Neural cell (in vitro differentiated cells): ENCODE results near the gene CSPG4. TPM values are rescaled to one million over a fixed set of nuclear protein-coding genes. Genes with fewer than 3 reads are reported as not detected.
"Not testable (repeated sequence)": the region's sequence is repeated elsewhere in the genome, so short reads cannot be mapped to it uniquely, and the experiment has no call there.

Source experiments
- H2AFZ ChIP-seq: fragments of 200-600, 300-800 bp; sonication (generic), shearing (Covaris generic); 2 replicates; pipeline ENCODE4 v1.6.0; 2014; ENCODE audit warnings: low read depth, mild to moderate bottlenecking, antibody characterized with exemption, low read length, moderate library complexity
- H3F3A ChIP-seq: fragments of 200-600 bp; shearing (Covaris generic); 2 replicates; pipeline ENCODE4 v1.6.1; 2016; ENCODE audit warnings: mild to moderate bottlenecking, moderate library complexity, mixed read lengths, antibody characterized with exemption, low read length; ENCODE audit not compliant: insufficient read depth, poor library complexity, severe bottlenecking
- H3K27ac ChIP-seq: fragments of 200-600, 300-800 bp; sonication (generic), shearing (Covaris generic); 2 replicates; pipeline ENCODE4 v1.5.1; 2014; ENCODE audit warnings: mild to moderate bottlenecking, low read length, moderate library complexity
- H3K27me3 ChIP-seq: fragments of 300-800, 200-600 bp; sonication (generic), shearing (Covaris generic); 2 replicates; pipeline ENCODE4 v1.6.0; 2014; ENCODE audit warnings: mild to moderate bottlenecking, low read depth, low read length, moderate library complexity; ENCODE audit not compliant: insufficient read depth
- H3K36me3 ChIP-seq: fragments of 300-800, 200-600 bp; sonication (generic), shearing (Covaris generic); 2 replicates; pipeline ENCODE4 v1.5.1; 2014; ENCODE audit warnings: mild to moderate bottlenecking, antibody characterized with exemption, low read length, moderate library complexity; ENCODE audit not compliant: insufficient read depth
- H3K4me2 ChIP-seq: fragments of 300-800, 200-600 bp; sonication (generic), shearing (Covaris generic); 2 replicates; pipeline ENCODE4 v1.6.0; 2014; ENCODE audit warnings: mild to moderate bottlenecking, low read length
- H3K4me3 ChIP-seq: fragments of 300-800, 200-600 bp; sonication (generic), shearing (Covaris generic); 2 replicates; pipeline ENCODE4 v1.5.1; 2014; ENCODE audit warnings: mild to moderate bottlenecking, low read length, moderate library complexity
- H3K79me2 ChIP-seq: fragments of 200-600 bp; shearing (Covaris generic); replicated peaks from 2 replicates; pipeline ENCODE4 v1.6.0; 2014; ENCODE audit warnings: mild to moderate bottlenecking, low read length, moderate library complexity; ENCODE audit not compliant: insufficient read depth
- H3K9ac ChIP-seq: fragments of 300-800, 200-600 bp; sonication (generic), shearing (Covaris generic); 2 replicates; pipeline ENCODE4 v1.6.1; 2016; ENCODE audit warnings: mild to moderate bottlenecking, low read length, mixed read lengths
- H3K9me2 ChIP-seq: fragments of 200-600 bp; shearing (Covaris generic); 2 replicates; pipeline ENCODE4 v1.6.1; 2016; ENCODE audit warnings: mild to moderate bottlenecking, low read length, mixed read lengths; ENCODE audit not compliant: insufficient read depth
- H3K9me3 ChIP-seq: fragments of 200-600, 300-800 bp; sonication (generic), shearing (Covaris generic); 2 replicates; pipeline ENCODE4 v1.6.1; 2016; ENCODE audit warnings: mild to moderate bottlenecking, mixed run types, low read length, moderate library complexity, mixed read lengths
- H4K20me1 ChIP-seq: fragments of 200-600 bp; shearing (Covaris generic); 2 replicates; pipeline ENCODE4 v1.6.1; 2016; ENCODE audit warnings: mild to moderate bottlenecking, mixed run types; ENCODE audit not compliant: insufficient read depth
- EP300 ChIP-seq: fragments of 450-650 bp; conservative IDR thresholded peaks from 2 replicates; pipeline ENCODE4 v1.6.1; 2014; ENCODE audit warnings: antibody characterized with exemption, mild to moderate bottlenecking, moderate library complexity; ENCODE audit not compliant: poor library complexity, severe bottlenecking
- EZH2 ChIP-seq: fragments of 200-600, 300-800 bp; shearing (Covaris generic), sonication (generic); IDR thresholded peaks from 2 replicates; pipeline ENCODE4 v1.6.1; 2014; ENCODE audit warnings: antibody characterized with exemption, low read length, borderline replicate concordance, mild to moderate bottlenecking; ENCODE audit not compliant: insufficient read depth, poor library complexity, severe bottlenecking
- MXI1 ChIP-seq: fragments of 450-650 bp; conservative IDR thresholded peaks from 2 replicates; pipeline ENCODE4 v1.6.1; 2014; ENCODE audit warnings: antibody characterized with exemption, mild to moderate bottlenecking; ENCODE audit not compliant: poor library complexity, severe bottlenecking
- POLR2AphosphoS5 ChIP-seq: IDR thresholded peaks from 2 replicates; pipeline ENCODE4 v1.6.1; 2012
- RAD21 ChIP-seq: fragments of 450-650 bp; conservative IDR thresholded peaks from 2 replicates; pipeline ENCODE4 v1.6.1; 2014; ENCODE audit warnings: antibody characterized with exemption, mild to moderate bottlenecking, moderate library complexity
- TAF1 ChIP-seq: IDR thresholded peaks from 2 replicates; pipeline ENCODE4 v1.6.1; 2012; ENCODE audit warnings: low read depth
- polyA plus RNA-seq: library from polyadenylated mRNA; depleted of rRNA; stranded (reverse); fragments of >200 nt; gene quantifications from 2 replicates; pipeline ENCODE4 v1.2.3, GENCODE V29; 2014
- TF ChIP-seq, protein P1 (sequence below): fragments of 450-650 bp; IDR thresholded peaks from 2 replicates; pipeline ENCODE4 v1.5.1; 2014; ENCODE audit warnings: antibody characterized with exemption, mild to moderate bottlenecking, moderate library complexity; ENCODE audit not compliant: poor library complexity, severe bottlenecking

The CSPG4 gene
- polyA plus RNA-seq, 1 donor from 2014 or later: not detected

DNA sequence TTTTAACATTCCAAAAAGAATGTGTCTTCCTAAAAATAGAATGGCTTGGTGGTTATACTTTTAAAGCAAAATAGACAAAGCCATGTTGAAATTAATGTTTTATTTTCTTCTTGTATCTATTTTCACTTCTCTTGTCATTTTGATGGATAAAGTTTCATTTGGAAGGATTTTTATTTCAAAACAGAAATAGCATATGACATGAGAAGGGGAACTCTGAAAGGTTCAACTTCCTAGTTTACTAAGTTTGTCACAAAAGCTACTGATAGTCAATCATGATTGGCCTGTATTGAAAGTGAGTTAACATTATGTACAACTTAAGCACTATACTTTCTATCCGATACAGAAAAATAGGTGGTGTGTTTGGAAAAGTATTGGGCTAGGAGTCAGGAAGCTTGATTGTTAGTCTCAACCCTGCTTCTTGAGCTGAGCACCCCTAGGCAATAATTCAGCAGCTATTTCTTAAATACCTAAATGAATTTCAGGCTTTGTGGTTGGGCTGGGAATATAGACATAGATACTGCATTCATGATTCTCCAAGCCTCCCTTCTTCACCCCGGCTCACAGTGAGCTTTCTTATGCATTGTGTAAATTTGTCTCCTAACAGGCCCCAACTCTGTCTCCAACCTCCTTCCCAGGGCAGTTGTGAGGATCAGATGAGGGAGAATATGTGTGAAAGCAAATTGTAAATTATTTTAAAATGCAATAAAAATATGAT is 46.9 kb upstream of the CSPG4 start:
- H3K9me2 ChIP-seq: no peaks in the 10 kb centered on the region
- no peak overlapping the region for H3K4me2 ChIP-seq
- no peak for TF ChIP-seq RAD21
- TF ChIP-seq, protein P1, sequence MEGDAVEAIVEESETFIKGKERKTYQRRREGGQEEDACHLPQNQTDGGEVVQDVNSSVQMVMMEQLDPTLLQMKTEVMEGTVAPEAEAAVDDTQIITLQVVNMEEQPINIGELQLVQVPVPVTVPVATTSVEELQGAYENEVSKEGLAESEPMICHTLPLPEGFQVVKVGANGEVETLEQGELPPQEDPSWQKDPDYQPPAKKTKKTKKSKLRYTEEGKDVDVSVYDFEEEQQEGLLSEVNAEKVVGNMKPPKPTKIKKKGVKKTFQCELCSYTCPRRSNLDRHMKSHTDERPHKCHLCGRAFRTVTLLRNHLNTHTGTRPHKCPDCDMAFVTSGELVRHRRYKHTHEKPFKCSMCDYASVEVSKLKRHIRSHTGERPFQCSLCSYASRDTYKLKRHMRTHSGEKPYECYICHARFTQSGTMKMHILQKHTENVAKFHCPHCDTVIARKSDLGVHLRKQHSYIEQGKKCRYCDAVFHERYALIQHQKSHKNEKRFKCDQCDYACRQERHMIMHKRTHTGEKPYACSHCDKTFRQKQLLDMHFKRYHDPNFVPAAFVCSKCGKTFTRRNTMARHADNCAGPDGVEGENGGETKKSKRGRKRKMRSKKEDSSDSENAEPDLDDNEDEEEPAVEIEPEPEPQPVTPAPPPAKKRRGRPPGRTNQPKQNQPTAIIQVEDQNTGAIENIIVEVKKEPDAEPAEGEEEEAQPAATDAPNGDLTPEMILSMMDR: no peak
- TF ChIP-seq TAF1: no peak
- no peak for TF ChIP-seq EZH2
- no peak for TF ChIP-seq POLR2AphosphoS5
- no peak for TF ChIP-seq EP300
- no peak for TF ChIP-seq MXI1
- no peaks in the 10 kb centered on the region for H3K36me3 ChIP-seq
- no peaks in the 10 kb centered on the region for H3K27me3 ChIP-seq
- H3F3A ChIP-seq: no peaks in the 10 kb centered on the region
- H3K4me3 ChIP-seq: no peak overlapping the region
- H3K27ac ChIP-seq: no peak overlapping the region
- no peak overlapping the region for H2AFZ ChIP-seq
- no peak overlapping the region for H3K9ac ChIP-seq
- H4K20me1 ChIP-seq: no peaks in the 10 kb centered on the region
- no peaks in the 10 kb centered on the region for H3K9me3 ChIP-seq
- no peaks in the 10 kb centered on the region for H3K79me2 ChIP-seq

DNA sequence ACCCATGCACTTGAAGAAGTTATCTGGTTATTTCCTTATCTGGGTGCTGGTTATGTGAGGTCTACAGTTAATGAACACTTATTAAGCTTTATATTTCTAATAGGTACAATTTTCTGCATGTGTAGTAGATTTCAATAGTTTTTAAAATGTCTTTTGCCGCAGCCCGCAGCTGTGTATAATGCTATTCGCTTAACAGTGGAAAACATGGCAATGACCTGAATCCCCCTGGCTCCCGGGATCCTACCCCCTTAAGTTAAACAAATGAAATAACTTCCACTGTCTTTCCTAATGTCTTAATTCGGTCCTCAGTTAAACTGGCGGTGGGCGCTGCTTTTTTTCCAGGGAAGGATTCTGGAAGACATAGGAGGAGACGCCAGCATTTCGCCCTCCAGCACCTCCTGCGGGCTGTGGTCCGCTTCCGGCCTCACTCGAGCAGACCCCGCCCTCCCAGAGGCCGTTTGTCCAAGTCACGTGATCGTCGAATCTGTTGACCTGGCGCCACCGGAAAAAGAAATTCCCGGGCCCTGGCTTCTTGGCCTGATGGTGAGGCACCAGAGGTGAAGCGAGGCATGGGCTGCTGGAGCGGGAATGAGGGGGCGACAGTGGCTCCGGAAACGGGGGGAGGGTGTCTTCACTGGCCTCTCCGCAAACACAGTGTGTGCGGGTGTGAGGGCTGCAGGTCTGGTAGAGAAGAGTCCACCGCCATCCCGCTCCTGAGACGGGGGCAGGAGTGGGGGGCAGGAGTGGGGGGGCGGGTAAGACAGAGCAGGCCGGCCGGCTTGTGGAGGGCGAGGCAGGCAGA is 45.6 kb upstream of the CSPG4 start:
- Histone ChIP-seq H3K36me3 (no peaks in the 10 kb centered on the region), H3K27me3 (no peaks in the 10 kb centered on the region), H3K27ac (peak overlapping the region; percentile 20), H3K9me2 (no peaks in the 10 kb centered on the region), H3K9ac (peak overlapping the region; percentile 31), H4K20me1 (no peaks in the 10 kb centered on the region), H3F3A (no peaks in the 10 kb centered on the region), H3K79me2 (no peaks in the 10 kb centered on the region), H3K4me3 (peak overlapping the region; percentile 58), H2AFZ (peak overlapping the region; percentile 40), H3K4me2 (no peak overlapping the region), H3K9me3 (no peaks in the 10 kb centered on the region)
- TF ChIP-seq RAD21: no peak
- TF ChIP-seq, protein P1: peak; percentile 47

DNA sequence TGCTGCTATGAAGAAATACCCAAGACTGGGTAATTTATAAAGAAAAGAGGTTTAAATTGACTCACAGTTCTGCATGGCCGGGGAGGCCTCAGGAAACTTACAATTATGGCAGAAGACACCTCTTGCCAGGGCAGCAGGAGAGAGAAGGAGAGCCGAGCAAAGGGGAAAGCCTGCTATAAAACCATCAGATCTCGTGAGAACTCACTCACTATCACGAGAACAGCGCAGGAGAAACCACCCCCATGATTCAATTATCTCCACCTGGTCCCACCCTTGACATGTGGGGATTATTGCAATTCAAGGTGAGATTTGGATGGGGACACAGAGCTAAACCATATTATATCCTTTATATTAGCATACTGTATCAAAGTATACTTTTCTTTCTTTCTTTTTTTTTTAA is 42.2 kb upstream of the CSPG4 start:
- H3K36me3 ChIP-seq, H2AFZ ChIP-seq, H3K9me3 ChIP-seq, H3K27me3 ChIP-seq, H3K4me2 ChIP-seq, H3K4me3 ChIP-seq, H4K20me1 ChIP-seq, H3F3A ChIP-seq, H3K79me2 ChIP-seq, H3K9ac ChIP-seq, H3K27ac ChIP-seq, H3K9me2 ChIP-seq: not testable (repeated sequence)
